ENCODE measurements around the gene HJURP. TPM values are rescaled to one million over a fixed set of nuclear protein-coding genes. Genes with fewer than 3 reads are reported as not detected.

HJURP gene
- total and polyA plus RNA-seq, 7 donors = 0.28 to 9.0 (median 1.5) TPM

- no peaks in the 10 kb centered on the region for H3K9me3 ChIP-seq
- H3K27me3 ChIP-seq = peaks cover 0 to 12% (median 0%) of the 10 kb centered on the region in 3 donors
- H3K4me1 ChIP-seq = no peaks in the 10 kb centered on the region
- WGBS, 2 donors = 98% methylated on average over 13 of the region's 13 CpGs
- TF ChIP-seq POLR2A (IDR thresholded peaks at IDR 0.05) (no peak), POLR2AphosphoS5 (IDR thresholded peaks at IDR 0.05) (no peak), EP300 (IDR thresholded peaks at IDR 0.05) (no peak)
- intact Hi-C loops (cut with DNase I) = no loop called here
- no peak overlapping the region for H3K4me3 ChIP-seq
- no peaks in the 10 kb centered on the region for H3K36me3 ChIP-seq
- peak; percentile 54 for DNase-seq
- no peak overlapping the region for H3K27ac ChIP-seq
Measured at GRCh38 chr2:233847248-233847898, 7.0 kb downstream of the HJURP start.

DNA sequence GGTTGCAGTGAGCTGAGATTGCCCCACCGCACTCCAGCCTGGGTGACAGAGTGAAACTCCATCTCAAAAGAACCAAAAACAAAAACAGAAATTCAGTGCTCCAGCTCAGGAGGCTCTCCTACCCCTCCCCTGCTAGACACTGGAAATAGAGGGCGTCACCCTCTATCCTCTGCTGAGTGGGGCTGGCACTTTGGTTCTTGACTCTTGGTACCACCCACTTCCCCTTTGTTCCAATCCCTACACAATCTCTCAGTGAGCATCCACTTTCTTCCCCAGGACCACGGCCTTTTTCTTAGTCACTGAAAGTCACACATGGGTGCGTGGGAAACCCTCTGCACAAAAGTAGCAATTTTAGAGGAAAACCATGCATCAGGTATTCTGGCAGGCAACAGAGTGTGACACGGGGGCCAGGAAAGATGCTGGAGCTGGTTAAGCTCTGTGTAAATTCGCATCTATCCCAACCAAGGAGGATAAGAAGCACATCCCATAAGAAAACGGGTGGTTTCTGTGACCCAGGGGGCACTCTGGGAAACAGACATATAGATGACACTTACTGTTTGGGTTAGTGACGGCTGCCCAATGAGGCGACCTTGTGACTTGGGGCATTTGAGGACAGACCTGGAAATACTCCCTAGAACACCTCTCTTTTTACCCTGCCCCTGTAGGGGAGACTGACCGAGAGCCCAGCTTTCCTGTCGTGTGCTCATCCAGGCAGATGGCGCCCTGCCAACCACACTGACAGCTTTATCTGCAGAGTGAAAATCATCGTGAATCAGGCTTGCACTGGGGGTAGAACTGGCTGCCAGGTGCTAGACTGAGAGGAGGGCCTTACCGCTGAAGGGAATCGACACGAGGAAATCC lies 7.7 kb downstream of the HJURP start:
- no peaks in the 10 kb centered on the region for H3K9me3 ChIP-seq
- intact Hi-C loops (cut with DNase I) = no loop called here
- H3K27me3 ChIP-seq = peaks cover 0 to 8% (median 0%) of the 10 kb centered on the region in 3 donors
- H3K4me3 ChIP-seq = no peak overlapping the region
- H3K27ac ChIP-seq = no peak overlapping the region
- DNase-seq = no peak
- no peaks in the 10 kb centered on the region for H3K36me3 ChIP-seq
- WGBS, 2 donors = 87 to 95% methylated on average over 16 of the region's 16 CpGs
- TF ChIP-seq EP300 (IDR thresholded peaks at IDR 0.05) = no peak
- TF ChIP-seq CTCF (IDR thresholded peaks at IDR 0.05) = no peak
- no peak for TF ChIP-seq POLR2AphosphoS5 (IDR thresholded peaks at IDR 0.05)
- no peak for TF ChIP-seq POLR2A (IDR thresholded peaks at IDR 0.05)
- no peaks in the 10 kb centered on the region for H3K4me1 ChIP-seq

GRCh38 chr2:233845301-233846060 lies 8.9 kb downstream of the HJURP start:
- Histone ChIP-seq H3K27me3 (no peaks in the 10 kb centered on the region), H3K36me3 (no peaks in the 10 kb centered on the region), H3K27ac (no peak overlapping the region), H3K4me3 (no peak overlapping the region), H3K4me1 (no peaks in the 10 kb centered on the region), H3K9me3 (no peaks in the 10 kb centered on the region)
- no peak for TF ChIP-seq EP300 (IDR thresholded peaks at IDR 0.05)
- TF ChIP-seq POLR2AphosphoS5 (IDR thresholded peaks at IDR 0.05) = no peak
- no peak for TF ChIP-seq CTCF (IDR thresholded peaks at IDR 0.05)
- no peak for TF ChIP-seq POLR2A (IDR thresholded peaks at IDR 0.05)
- DNase-seq = no peak
- WGBS, 2 donors = 97 to 99% methylated on average over 1 of the region's 1 CpG
- intact Hi-C loops (cut with DNase I) = no loop called here

DNA sequence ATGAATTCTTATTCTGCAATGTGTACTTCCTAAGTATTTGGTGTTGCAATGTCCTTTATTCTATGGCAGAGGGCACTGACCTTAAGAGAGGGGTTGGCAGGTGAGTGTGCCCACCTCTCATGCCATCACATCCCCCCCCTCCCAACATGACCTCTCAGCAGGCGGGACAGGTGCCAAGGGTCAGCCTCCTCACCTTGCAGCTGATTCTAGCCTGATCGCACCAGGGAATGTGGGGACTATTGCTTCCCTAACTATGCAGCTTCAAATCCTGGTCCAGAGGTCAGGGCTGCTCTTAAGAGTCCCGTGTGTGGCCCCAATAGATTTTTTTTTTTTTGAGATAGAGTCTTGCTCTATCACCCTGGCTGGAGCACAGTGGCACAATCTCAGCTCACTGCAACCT lies 9.5 kb downstream of the HJURP start:
- no peak for TF ChIP-seq POLR2AphosphoS5 (IDR thresholded peaks at IDR 0.05)
- 87 to 96% methylated on average over 3 of the region's 3 CpGs for WGBS, 2 donors
- no peaks in the 10 kb centered on the region for H3K36me3 ChIP-seq
- no peaks in the 10 kb centered on the region for H3K4me1 ChIP-seq
- no peak overlapping the region for H3K4me3 ChIP-seq
- no peak for DNase-seq
- H3K27ac ChIP-seq = no peak overlapping the region
- no peaks in the 10 kb centered on the region for H3K9me3 ChIP-seq
- no peaks in the 10 kb centered on the region for H3K27me3 ChIP-seq
- intact Hi-C loops (cut with DNase I) = no loop called here

GRCh38 chr2:233844064-233844807 lies 10.1 kb downstream of the HJURP start:
- H3K27ac ChIP-seq = no peak overlapping the region
- no peaks in the 10 kb centered on the region for H3K27me3 ChIP-seq
- intact Hi-C loops (cut with DNase I) = no loop called here
- no peaks in the 10 kb centered on the region for H3K9me3 ChIP-seq
- TF ChIP-seq EP300 (IDR thresholded peaks at IDR 0.05) = no peak
- TF ChIP-seq CTCF (IDR thresholded peaks at IDR 0.05) = no peak
- TF ChIP-seq POLR2A (IDR thresholded peaks at IDR 0.05) = no peak
- no peaks in the 10 kb centered on the region for H3K36me3 ChIP-seq
- 95% methylated on average over 19 of the region's 19 CpGs for WGBS, 2 donors
- H3K4me3 ChIP-seq = no peak overlapping the region
- H3K4me1 ChIP-seq = no peaks in the 10 kb centered on the region
- peak; percentile 30 for DNase-seq

All from sigmoid colon (tissue), 7 donors.